HG03095 (cell line): Measurements from ENCODE around the gene FGA.
"Not testable (repeated sequence)": the region's sequence is repeated elsewhere in the genome, so short reads cannot be mapped to it uniquely, and the experiment has no call there.

Source experiments
- ATAC-seq: cut with Tn5 transposase; IDR thresholded peaks from one replicate; pipeline ENCODE4 v1.9.1; 2021; ENCODE audit warnings: moderate library complexity; ENCODE audit not compliant: unreplicated experiment

Gene FGA

DNA sequence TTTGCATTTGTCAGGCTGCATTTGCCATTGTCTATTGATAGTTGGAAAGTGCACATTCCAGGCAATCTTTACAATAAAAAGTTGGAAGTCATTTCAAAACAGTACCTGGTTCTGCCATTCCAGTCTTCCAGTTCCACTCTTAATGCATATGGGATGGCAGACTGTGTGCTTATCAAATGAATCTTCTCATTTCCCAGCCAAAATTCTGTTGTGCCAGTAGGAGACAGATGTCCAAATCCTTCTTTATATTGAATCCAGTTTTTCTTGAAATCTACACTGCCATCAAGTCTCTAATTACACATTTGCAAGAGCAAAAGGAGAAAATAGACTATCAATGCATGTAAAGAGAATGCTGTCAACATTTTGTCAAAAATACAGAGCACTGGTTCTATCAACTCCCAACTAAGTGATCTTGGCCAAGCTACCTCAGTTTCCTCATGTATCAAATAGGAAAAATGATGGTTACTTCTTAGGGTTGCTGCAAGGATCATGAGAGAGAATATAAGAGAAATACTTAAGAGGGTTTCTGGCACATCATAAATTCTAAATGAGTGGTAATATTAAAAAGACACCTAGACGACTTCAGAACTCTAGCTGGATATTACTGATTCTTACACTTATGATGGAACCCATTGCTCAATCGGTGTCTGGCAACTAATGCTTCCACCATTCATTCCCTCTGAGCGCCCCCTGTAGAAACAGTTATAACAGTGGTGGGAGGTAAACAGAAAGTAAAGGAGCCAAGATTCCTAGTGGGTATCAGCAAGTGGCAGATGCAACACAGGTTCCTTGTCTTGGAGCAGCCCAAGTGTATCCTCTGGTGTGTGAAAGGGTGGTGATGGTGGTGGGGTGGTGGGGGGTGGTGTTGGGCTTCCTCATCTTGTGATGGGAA is 18.1 kb upstream of the FGA start:
- ATAC-seq, result no peak

- ATAC-seq, result no peak
Measured at GRCh38 chr4:154606728-154607723, 16.5 kb upstream of the FGA start.

DNA sequence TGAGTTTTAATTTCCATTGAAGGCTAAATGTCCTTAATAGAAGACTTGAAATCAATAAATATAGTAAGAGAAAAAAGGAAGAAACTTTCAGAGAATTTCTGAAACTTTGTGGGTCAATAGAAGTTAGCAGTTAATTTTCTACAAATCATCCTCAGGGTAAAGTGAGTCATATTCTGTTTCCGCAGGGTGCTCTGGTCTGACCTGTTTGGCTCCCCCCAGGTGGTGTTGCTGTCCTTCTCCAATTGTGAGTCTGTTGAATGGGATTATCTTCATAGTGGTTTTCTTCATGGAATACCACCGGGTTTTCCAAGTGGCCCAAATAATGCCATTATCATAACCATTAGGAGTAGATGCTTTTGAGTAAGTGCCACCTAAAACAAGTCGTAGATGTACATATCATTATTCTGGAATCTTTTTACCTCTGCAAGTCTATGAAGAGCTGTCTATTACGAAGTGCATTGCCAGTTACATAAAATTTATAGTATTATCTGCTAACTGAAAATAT is 14.2 kb upstream of the FGA start:
- no peak for ATAC-seq

- ATAC-seq, result no peak
Measured at GRCh38 chr4:154603033-154603943, 12.7 kb upstream of the FGA start.

DNA sequence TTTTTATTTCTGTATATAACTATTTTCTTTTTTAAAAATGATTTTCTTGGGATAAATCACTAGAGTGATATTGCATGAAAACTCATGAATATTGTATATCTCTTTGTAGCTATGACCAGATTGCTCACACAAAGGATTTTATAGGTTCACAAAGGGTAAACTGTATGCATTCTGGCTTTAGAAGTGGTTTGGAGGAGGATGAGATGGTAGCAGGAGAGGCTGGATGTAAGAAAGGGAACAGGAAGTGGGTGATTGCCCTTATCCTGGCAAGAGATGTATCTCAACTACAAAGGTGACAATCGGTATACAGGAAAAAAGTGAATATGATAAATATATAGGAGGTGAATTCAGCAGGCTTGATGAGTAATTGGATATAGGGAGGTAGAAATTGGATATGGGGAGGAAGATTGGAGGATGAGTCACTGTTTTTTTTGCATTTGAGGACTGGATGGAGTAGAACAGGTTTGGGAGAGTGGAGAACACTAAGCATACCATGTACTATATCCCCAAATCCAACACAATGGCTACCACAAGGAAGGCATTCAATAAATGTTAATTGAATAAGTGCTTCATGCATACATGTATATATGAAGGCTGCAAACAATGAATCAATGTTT is 12.0 kb upstream of the FGA start:
- ATAC-seq, result no peak

- no peak for ATAC-seq
Measured at GRCh38 chr4:154597798-154598774, 7.5 kb upstream of the FGA start.

GRCh38 chr4:154597281-154597680 is 6.7 kb upstream of the FGA start:
- not testable (repeated sequence) for ATAC-seq

GRCh38 chr4:154595807-154596206 is 5.3 kb upstream of the FGA start:
- ATAC-seq, result no peak

GRCh38 chr4:154594343-154594742 is 3.8 kb upstream of the FGA start:
- ATAC-seq, result not testable (repeated sequence)

- no peak for ATAC-seq
Measured at GRCh38 chr4:154593868-154594267, 3.3 kb upstream of the FGA start.

DNA sequence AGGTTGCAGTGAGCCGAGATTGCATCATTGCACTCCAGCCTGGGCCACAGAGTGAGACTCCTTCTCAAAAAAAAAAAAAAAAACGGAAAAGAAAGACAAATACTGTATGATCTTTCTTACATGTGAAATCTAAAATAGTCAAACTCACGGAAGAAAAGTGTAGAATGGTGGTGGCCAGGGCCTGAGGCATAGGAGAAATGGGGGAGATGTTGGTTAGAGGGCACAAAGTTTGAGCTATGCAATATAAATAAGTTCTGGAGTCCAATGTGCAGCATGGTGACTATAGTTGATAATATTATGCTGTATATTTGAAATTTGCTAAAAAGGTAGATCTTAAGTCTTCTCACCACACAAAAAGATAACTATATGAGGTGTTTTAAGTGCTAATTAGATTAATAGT is 1.3 kb upstream of the FGA start:
- ATAC-seq, result no peak

DNA sequence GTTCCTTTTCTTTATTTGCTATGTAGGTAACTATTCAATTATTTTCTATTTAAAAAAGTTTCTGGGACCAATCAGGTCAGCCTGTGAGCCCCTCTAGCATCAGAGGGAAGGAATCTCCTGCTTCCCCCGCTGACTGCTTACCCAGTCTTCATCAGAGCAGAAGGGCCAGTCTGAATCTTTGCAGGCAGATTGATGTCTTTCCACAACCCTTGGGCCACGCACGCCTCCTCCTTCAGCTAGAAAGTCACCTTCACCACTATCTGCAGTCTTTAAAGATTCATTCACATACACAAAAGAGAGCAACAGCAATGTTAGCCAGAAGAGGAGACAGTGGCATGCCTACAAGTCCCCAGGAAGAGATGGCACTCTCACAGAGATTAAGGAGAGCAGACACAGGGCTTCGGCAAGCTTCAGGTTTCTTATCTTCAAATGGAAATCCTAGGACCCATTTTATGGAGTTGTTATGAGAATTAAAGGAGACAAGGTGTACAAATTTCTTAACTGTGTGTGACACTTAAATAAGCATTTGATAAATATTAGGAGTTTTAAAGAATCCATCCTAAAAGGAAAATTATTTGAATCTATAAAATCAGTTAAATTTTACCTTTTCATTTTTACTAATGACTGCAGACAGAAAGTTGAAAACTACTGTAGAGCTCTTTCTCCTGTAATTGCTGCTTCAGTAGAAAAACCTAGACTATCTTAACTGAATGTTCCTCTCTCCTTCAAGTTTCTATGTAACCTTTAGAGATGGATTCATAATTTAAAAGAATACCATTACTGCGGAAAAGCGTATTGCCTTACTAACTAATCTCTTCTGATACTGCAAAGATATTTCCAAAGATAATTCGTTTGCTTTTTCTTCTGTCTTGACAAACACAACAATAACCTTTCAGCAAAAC is 995 bp downstream of the FGA start:
- no peak for ATAC-seq

DNA sequence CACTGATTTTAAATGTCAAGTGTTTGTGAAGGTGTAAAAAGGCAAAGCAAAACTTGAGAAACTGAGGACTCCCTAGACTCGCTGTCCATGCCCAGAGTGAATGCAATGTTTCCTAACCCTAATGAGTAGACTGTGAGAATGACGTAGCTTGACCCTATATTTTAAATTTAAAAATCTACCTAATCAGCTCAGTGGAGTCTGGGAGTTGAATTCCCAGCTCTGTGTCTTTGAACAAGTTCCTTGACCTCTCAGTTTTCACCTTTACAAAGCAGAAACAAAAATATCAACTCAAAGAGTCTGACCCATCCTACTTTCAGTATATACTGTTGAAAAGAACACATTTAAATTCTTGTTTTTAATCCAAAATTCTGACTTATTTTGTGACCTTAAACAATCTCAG is 2.3 kb downstream of the FGA start:
- no peak for ATAC-seq

GRCh38 chr4:154586296-154587033 is 4.1 kb downstream of the FGA start:
- ATAC-seq, result no peak

DNA sequence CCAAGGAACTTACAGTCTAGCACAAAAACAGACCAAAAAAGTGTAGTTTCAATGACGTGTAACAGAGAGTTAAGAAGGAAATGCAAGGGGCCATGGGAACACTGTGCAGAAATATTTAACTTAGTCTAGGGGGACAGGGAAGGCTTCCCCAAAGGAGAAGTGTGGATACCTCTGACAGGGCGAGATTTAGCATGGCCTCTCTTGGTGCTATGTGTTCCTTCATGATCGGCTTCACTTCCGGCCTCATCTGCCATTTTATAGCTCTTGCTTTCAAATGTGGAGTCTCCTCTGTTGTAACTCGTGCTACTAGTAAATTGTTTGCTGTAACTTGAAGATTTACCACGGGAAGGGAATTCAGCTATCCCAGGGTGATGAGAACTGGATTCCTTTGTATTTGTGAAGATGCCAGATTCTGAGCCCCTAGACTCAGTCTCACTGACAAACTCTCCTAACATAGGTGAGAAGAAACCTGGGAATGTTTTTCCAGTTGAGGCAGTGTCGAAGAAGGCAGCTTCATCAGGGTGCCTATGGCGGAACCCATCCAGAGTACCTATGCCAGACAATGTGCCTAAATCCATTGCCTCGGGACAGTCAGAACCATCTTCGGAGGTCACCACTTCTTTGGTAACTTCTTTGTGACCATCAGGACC is 5.0 kb downstream of the FGA start:
- ATAC-seq, result no peak

- ATAC-seq, result no peak
Measured at GRCh38 chr4:154584259-154584658, 6.3 kb downstream of the FGA start.

DNA sequence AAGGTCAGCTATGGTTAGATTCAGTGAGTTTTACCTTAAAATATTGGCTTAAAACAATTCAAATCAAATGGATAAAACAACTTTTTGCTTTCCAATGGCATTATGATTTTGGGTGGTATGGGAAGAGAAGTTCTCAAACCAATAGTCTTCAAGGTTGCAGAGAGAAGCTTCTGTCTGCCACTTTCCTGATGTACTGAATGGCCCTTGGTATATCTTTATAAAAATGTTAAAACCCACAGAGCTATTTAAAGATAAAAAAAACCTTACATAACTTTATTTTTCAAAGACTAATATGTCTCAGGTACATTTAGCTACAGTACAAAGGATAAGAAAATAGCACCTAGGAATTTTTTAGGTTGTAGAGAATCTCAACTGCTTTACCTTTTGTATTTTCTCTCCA is 6.9 kb downstream of the FGA start:
- no peak for ATAC-seq
